SW480 (cell line): Measurements from ENCODE around the gene SLC48A1.
"Not testable (repeated sequence)": the region's sequence is repeated elsewhere in the genome, so short reads cannot be mapped to it uniquely, and the experiment has no call there.

ENCODE experiments used
- DNase-seq: peaks from one replicate; pipeline ENCODE4 v3.0.0-alpha.2; 2016; ENCODE audit warnings: low spot score

The SLC48A1 gene

DNA sequence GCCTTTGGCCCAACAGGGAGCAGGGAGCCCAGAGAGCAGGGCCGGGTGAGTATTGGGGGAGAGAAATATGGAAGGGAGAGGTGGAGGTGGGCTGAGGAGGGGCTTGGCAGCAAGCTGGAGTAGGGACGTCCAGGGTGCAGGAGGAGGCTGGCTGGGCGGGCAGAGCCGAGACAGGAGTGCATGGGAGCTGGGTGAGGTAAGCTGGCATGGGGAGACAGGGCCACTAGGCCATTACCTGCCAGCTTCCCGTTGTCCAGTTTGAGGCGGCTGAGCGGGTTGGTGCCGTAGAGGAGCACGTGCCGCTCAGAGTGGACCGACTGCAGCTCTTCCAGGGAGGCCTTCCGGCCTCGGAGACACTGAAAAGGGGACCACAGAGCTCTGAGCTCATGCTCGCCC lies 18.3 kb downstream of the SLC48A1 start:
- no peak for DNase-seq

DNA sequence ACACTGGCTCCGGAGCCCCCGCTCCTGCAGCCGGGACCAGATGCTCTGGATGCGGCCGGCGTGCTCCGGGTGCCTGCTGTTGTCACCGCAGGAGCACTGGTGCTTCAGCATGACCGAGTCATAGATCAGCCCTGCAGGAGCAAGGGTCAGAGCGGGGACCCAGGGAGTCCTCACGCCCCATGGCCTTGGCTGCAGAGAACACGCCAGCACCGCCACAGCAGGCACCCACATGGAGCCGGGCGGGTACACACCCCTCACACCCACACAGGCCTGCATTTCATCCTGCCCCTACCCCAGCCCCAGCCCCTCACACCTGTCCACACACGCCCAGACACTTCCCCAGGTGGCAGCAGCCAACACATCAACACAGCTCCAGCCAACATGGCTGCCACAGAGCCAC lies 18.8 kb downstream of the SLC48A1 start:
- DNase-seq: no peak

DNA sequence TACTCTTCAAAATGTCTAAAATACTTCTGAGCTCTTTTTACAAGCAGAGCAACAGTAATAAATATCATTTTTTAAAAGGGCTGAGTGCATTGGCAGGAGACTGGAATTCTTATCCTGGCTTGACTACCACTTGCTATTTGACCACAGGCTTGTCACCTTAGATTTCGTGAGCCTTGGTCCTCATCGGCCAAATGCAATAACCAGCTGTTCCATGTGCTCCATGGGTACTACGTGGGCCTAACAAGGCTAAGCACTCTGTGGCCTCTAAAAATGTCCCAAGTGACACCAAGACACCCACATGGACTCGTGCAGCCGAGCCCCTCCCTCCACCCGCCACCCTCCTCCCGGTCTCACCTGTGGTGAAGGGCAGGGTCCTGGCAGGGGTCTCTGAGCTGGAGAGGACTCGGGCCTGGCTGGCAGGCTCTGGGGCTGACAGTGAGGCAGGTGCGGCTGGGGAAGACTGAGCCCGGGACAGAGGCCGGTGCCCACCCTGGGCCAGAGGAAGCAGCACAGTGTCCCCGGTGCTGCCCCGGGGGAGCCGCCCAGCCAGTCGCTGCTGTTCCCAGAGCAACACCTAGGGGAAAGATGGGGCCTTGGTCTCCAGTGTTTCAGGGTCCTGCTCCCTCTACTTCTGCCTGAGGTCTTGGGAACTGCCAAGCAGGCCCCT lies 20.1 kb downstream of the SLC48A1 start:
- DNase-seq: no peak

DNA sequence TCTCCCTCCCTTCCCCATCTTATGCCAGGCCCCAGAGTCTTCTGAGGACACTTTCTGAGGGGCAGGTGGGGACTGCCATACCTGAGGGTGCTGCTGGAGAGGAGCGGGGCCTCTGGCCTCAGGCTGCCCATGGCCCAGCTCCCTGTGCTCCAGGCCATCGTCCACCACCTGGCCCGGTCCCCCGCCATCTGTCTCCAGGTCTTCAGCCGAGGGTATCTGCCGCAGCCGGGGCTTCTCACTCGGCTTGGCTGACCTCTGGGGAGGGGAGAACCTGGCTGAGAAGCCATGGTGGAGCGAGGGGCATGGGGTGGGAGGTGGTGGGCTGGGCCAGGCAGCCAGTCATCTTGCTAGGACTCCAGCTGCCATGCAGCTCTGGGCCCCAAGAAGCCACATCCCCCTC lies 21.6 kb downstream of the SLC48A1 start:
- no peak for DNase-seq

DNA sequence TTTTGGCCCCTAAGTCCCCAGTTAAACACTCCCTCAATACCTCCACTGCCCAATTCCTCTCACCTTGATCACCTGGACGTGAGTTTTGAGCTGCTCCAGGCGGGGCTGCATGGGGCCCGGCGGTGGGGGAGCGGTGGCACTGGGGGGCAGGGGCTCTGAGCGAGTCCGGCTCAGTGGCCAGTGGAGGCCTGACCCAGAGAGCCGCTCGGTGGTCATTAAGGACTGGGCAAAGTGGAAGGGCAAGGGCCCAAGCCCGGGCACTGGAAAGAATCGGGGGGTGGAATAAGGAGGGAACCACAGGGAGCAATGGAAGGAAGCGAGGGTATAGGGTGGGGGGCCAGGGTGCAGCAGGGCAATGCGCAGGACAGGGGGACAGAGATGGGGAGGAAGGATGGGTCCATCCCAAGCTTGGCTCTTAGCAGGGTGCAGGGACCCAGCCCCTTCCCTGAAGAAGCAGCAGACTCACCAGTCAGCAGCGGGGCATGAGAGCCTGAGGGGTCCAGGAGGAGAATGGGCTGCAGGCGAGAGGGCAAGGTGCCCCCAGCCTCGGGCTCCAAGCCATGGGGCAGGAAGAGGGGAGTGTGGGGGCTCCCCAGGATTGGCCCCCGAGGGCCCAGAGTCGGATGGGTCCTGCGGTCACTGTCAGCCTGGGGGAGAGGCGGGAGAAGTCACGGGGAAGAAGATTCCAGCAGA lies 22.2 kb downstream of the SLC48A1 start:
- no peak for DNase-seq

DNA sequence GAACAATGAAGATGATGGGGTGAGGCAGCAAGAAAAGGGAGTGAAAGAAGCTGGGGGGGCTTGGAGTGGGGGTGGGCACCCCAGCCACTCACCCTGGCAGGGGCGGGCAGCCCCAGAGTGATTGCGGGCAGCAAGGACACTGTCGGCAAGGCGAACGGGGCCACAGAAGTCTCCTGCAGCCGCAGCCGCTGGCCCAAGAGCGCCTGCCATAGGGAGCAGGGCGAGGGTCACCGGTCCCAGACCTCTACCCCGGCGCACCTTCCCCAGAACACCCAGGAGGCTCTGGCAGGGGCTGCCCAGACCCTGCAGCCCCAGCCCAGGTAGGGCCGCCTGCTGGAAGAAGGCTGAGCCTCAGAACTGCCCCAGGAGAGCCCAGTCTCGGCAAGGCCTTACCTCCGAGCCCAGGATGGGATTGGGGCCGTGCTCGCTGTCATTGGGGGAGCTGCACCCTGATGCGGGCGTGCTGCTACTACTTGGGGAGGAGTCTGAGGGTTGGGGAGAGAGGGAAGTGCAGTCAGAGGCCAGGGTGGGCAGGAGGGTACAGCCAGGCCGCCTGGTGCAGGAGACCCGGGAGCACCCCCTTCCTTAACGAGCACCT lies 22.9 kb downstream of the SLC48A1 start:
- no peak for DNase-seq

DNA sequence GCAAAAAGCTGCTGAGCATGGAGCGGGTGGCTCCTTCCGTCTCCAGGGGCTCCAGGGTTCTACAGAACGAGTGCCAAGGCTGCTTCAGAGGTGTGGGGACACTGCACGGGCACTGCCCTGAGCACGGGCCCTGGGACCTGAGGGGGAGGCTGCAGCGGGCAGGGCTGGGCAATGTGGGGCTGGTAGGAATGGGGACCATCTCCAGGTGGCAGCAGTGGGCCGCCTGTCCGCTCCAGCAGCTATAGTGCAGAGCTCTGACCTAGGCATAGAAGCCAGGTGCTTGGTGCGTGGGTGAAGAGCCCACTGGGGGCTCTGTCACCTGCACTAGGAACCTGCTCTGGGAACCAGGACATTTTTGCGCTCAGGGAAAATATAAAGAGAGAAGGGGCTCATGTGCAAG lies 24.4 kb downstream of the SLC48A1 start:
- DNase-seq: no peak

DNA sequence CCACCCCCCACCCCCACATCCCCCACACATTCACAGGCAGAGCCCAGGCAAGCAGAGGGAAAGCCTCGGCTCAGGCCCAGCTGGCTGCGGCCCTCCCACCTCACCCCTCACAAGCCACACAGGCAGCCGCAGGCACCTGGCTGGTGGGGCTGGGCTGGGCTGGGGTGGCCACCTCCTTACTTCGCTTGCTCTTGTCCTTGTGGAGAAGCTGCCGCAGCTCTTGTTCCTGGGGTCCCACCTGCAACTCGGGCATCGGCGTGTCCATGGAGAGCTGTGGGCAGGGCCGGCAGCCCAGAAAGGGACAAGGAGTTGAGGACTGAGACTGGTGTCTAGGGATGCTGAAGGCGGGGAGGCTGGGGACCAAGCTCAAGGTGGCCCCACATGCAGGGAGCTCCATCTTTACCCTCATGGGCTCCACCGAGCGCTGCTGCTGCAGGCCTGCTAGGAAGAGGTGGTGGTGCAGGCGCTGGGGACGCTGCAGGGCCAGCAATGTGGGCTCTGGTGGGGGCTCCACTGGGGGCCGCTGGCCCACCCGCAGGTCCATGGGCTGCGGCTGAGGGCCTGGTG lies 25.4 kb downstream of the SLC48A1 start:
- DNase-seq: no peak

DNA sequence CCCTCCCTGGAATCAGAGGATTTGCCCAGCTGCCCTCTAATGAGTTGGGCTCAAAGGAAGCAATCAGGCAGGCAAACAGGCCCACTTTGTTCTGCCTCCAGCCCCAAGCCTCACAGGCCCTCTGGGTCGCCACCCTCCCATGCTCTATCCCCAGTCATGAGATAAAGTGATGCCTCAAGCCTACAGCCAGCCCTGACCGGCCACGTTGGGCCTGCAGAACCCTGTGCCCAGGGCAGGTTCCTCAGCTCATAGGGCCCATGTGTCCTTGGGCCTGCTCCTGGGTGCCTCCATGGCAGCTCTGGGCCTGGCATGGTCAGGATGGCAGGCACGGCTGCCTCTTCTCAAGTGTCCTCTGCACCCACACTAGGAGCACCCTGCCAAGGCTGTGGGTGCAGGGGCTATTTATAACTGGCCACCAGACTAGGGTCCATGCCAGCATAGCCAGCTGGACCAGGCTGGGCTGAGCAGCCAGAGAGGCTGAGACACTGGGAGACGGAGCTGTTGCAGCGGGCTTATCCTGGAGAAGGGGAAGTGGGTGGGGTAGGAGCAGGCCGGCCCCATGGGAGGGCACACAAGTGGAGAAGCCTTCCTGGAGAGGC lies 26.4 kb downstream of the SLC48A1 start:
- DNase-seq: no peak

DNA sequence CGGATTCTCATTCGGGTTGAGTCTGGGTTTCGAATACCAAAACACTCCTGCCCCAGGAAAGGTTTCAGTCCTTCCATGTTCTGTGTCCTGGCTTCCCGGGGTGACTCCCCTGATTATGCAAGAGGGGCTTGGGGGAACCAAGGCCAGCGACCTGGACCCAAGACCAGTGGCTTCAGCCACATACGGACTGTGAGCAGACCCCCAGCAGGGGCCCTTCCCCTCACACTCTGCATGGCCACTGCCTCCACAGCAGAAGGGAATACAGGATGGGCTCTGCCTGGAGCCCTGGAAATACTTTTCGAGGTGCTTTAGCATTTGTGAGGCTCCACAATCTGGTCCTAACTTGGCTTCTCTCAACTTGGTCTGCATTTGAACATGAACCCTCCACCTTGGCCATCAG lies 27.5 kb downstream of the SLC48A1 start:
- no peak for DNase-seq

DNA sequence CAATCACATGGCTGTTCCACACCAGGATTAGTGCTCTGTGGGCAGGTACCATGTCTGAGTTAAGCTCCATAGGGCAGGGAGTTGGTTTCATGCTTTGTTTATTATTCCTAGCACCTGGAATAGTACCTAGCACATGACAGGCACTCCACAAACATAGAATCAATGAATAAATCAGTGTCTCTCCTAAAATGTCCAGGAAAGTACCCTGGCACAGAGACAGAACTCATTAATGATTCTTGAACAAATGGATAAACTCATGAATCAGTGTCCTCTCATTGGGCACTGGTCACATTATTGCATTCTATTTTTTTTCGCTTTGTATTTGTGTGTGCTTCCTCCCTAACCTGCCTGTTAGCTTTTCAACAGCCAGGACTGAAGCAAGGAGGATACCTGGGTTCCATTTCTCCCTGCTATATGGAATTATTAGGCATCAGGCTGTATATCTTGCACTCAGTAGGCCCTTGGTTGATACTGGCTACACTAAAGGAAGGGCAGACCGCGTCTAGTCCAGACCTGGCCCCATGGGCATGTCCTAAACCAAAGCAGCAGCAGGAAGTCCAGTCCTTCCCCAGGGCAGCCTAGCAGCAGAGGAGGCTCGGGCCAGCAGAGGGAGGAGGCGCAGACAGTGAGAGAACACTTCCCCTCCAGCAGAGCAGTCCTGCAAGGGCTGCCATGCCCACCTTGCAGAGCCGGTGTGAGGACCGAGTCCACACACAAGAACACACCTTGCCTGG lies 28.3 kb downstream of the SLC48A1 start:
- DNase-seq: no peak

DNA sequence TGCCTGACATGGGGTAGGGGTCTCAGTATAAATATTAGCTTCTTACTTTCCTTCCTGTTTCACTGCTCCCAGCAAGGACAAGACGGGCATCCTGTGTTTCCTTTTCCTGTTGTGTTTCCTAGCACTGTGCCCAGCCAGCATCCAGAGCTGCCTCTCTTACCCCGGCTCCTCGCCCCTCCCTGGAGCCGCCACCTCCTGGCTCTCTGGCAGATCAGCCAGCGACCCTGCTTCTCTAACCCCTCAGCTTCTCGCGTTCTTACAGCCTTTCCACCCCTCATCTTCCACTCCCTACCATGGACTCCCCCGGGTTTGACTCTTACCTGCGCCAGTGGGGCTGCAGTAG lies 28.8 kb downstream of the SLC48A1 start:
- no peak for DNase-seq

DNA sequence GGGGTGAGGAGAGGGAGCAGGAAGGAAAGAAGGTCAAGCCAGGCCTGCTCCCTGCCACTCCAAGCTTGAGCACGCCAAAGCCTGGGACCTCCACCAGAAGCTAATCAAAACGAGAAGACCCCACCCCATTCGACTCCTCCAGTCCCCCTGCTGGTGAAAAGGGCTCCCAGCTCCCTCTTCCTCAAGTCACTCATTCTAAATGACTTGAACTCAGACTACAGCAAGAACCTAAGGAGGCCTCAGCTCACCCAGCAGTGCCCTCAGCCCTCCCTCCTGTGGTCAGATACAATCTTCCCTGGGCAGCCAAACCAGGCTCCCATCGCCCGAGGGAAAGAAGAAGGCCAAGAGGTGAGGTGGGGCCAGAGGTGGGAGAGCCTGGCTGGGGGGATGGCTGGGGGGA lies 29.3 kb downstream of the SLC48A1 start:
- DNase-seq: no peak

DNA sequence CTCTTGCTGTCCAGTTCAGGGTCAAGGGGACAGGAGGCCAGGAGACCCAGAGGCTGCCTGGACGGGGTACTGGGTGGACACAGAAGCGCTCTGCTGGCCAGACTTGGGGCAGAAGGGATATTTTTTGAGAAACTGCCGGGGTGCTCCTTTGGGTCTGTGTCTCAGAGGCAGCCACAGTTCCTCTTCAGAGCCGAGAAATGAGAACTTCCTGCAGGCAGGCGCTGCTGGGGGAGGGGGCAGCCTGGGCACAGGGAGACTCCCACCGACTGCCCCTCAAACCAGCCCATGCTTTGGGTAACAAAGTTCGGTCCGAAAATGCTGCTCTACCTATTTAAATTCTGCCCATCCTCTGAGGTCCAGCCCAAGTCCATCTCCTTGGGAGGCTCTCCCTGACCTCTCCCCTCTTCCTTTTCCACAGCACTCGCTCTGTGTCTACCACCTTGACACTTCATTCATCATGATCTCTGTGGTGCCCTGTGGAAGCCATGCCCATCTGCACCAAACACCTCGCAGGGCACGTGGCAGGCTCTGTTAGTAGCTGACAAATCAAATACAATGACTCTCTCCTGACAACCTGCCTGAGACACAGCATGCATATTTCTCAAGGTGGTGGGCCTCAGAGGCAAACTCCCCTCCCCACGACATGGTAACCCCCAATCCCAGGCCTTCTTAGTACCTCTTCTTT lies 30.3 kb downstream of the SLC48A1 start:
- no peak for DNase-seq

DNA sequence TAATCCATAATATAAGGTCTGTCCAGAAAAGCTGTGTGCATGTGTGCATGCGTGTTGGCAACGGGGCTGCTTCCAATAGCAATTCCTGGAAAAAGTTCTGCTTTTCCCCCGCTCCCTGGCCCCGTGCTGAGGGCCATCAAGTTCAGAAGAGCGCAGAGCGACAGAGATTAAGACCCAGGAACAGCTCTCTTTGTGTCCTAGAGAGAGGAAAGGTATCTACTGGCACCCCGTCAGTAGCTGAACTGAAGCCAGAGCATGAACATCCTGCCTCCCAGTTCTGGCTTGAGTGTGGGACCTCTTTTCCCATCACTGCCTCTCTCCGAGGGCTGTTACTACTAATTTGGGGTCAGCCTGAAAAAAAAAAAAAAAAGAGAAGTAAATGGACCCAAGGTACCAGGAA lies 31.1 kb downstream of the SLC48A1 start:
- DNase-seq: no peak

DNA sequence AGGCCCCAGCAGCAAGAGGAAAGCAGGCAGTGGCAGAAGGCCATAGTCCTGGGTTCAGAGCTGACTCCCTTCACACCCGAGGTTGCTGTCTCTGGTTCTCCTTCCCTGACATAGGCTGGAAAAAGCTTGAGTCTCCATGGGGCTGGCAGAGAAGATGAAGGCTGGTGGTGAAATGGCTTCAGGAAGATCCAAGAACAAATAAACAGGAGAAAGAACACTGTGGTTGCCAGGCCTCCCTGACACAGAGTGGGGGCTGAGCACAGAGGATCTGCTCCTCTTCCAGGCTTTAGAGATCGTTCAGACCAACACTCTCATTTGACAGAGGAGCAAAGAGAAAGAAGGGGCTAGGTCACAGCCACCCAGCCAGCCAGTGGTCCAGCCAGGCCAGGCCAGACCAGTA lies 32.4 kb downstream of the SLC48A1 start:
- no peak for DNase-seq

DNA sequence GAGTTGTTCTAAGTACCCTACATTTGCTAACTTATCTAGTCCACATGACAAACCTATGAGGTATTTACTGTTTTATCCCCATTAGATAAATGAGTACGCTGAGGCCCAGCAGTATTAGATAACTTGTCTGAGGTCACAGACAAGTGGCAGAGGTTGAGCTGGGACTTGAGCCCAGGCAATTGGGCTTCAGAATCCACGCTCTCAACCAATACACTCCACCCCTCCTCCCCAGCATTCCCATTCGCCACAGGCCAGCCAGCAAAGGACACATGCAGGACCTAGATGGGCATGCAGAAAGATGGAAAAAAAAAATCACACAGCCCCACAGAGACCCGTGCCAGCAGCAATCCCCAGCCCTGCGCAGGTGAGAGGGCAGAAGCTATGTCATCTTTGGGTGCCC lies 34.3 kb downstream of the SLC48A1 start:
- DNase-seq: no peak

DNA sequence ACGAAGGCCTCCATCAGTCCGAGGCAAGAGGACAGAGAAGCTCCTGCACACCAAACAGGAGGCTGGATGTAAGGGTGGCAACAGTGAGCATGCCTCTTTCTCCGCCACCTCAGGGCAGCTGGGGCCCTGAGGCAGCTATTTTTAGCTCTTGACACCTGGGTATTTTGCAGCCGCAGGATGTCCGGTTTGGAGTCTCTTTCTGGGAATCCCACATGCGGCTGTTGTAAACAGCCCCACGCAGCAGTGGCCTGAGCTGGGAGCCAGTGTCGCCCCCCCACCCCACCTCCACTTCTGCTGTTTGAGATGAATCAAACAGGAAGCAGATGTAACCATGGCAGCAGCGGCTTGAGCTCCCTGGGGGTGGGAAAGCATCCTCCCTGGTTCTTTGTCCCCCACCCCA lies 35.0 kb downstream of the SLC48A1 start:
- no peak for DNase-seq

DNA sequence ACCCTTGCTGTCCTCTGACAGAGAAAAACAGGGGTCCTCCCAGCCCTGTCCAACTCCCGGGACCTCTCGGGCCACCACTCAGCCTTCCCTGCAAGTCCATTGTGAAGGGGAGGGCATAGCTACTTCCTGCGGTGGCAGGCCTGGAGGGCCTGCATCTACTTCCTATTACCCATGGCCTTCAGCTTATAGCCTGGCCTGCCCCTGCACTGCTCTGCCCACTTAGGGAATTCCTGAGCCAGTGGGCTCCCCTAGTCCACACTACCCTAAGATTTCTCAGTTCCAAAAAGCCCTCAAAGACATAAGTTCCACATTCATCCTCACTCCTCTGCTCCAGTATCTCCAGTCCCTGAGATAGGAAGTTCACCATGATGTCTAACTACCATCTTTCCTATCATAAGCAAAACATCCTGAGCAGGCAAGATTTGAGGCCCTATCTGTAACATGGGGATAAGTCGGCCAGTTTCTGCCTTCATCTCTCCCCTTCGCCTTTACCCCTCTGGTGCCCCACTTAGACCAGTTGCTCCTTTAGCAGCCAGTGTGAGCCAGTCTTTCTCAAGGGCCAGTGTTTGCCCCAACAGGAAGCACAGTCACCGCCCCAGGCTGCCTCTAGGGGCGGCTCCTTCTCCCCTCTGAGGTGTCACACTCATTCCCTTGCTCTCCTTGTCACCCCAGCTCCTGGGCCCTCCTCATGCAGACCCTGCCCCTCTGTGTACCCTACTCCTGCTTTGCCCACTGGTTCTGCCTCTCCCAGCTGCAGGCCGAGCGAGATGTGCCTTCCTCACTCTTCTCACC lies 35.7 kb downstream of the SLC48A1 start:
- no peak for DNase-seq

DNA sequence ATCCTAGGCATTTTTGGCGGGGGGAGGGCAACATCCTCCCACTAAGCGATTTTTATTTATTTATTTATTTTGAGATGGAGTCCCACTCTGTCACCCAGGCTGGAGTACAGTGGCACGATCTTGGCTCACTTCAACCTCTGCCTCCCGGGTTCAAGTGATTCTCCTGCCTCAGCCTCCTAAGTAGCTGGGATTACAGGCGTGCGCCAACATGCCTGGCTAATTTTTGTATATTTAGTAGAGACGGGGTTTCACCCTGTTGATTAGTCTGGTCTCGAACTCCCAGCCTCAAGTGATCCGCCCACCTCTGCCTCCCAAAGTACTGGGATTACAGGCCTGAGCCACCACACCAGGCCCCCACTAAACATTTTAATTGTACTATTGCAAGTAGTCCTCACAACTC lies 36.5 kb downstream of the SLC48A1 start:
- DNase-seq: not testable (repeated sequence)

DNA sequence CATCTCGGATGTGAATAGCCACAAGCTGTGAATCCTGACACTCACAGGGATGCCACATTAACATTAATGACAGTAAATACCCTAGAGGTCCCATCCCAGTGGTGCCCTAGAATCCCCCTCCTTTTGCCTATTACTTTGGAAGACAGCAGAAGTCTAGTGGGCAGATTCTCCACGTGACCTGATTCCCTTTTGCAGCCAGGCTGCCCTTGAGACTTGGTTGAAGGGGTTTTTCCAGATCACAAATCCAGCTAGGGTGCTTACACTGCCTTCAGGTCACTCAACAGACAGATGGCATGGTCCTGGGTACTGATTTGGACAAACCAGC lies 38.0 kb downstream of the SLC48A1 start:
- DNase-seq: no peak
